ENCODE measurements around the gene CKLF. TPM values are rescaled to one million over a fixed set of nuclear protein-coding genes. Genes with fewer than 3 reads are reported as not detected.
"Not testable (repeated sequence)": the region's sequence is repeated elsewhere in the genome, so short reads cannot be mapped to it uniquely, and the experiment has no call there.

The CKLF gene
- polyA plus RNA-seq, 3 donors from 2014 or later, result 226 to 318 (median 229) TPM

- peak overlapping the region in 1 of 5 donors; percentile 20 for H3K4me3 Mint-ChIP-seq
- peak overlapping the region in 4 of 6 donors; percentile 2 to 63 (median 8) for H3K27ac Mint-ChIP-seq
- H3K4me1 Mint-ChIP-seq, result peaks cover 39 to 43% of the 10 kb centered on the region in 2 donors
- H3K36me3 Mint-ChIP-seq, result peaks cover 0 to 11% (median 10%) of the 10 kb centered on the region in 3 donors
- H3K9me3 Mint-ChIP-seq, result no peaks in the 10 kb centered on the region
- H3K27me3 Mint-ChIP-seq (ENCODE audit: low read depth in 3 of 3), result peaks cover 0 to 9% (median 0%) of the 10 kb centered on the region in 3 donors
- no peak for DNase-seq
Observed at GRCh38 chr16:66513111-66513723, 39.2 kb upstream of the CKLF start.

- H3K27me3 Mint-ChIP-seq (ENCODE audit: low read depth in 3 of 3); H3K4me3 Mint-ChIP-seq: not testable (repeated sequence)
- peak overlapping the region in 2 of 6 donors; percentile 36 to 99 for H3K27ac Mint-ChIP-seq
Observed at GRCh38 chr16:66514391-66514790, 38.0 kb upstream of the CKLF start.

GRCh38 chr16:66514980-66515595, 37.3 kb upstream of the CKLF start:
- not testable (repeated sequence) for H3K27me3 Mint-ChIP-seq (ENCODE audit: low read depth in 3 of 3); DNase-seq; H3K9me3 Mint-ChIP-seq
- peak overlapping the region in 2 of 5 donors; percentile 25 to 80 for H3K4me3 Mint-ChIP-seq
- peaks cover 0 to 11% (median 10%) of the 10 kb centered on the region in 3 donors for H3K36me3 Mint-ChIP-seq
- H3K27ac Mint-ChIP-seq, result peak overlapping the region; percentile 99 to 100 (median 100)
- H3K4me1 Mint-ChIP-seq, result peaks cover 54 to 58% of the 10 kb centered on the region in 2 donors

More at GRCh38 chr16:66514391-66514790, 38.0 kb upstream of the CKLF start:
- H3K4me1 Mint-ChIP-seq, result peaks cover 47 to 51% of the 10 kb centered on the region in 2 donors
- H3K36me3 Mint-ChIP-seq, result peaks cover 0 to 11% (median 10%) of the 10 kb centered on the region in 3 donors
- DNase-seq, H3K9me3 Mint-ChIP-seq: not testable (repeated sequence)

DNA sequence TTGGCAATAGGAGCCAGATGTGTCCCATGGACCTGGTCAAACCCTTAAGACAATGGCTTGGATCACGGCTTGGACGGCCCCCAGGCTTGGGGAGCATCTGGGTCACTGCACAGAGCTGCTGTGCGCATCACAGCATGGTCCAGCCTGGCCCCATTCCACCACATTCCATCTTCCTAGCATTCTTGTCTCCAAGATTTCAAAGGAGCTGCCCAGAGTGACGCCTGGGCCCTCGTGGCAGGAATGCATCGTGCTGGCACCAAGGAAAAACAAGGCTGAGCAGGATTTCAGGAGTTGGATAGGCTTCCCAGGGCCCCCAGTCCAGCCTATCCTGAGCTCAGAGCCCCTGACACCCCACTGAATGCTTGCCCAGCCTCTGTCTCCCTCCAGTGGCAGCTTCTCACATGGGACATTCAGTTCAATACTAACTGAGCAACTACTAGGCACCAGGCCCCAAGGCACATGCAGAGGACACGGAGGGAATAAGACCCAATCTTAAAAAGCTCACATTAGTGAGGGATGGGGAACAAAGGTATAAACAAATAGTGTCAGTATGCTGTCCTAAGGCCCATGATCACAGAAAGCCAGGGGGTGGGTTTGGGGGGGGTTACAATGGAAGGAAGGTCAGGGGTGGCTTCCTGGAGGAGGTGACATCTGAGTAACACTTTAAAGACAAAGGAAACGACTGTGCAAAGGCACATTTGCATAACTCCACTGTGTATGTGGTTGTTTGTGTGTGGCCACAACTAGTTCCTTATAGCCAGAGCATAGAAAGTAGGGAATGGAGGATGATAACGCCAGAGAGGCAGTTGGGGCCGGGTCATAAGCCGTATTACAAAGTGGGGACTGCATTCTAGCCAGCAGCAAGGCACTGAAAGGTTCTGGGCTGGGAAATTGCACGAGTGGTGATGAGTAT, 36.5 kb upstream of the CKLF start:
- Mint-ChIP-seq H3K4me1 (peaks cover 61 to 65% of the 10 kb centered on the region in 2 donors), H3K27ac (peak overlapping the region; percentile 99 to 100 (median 100)), H3K9me3 (no peaks in the 10 kb centered on the region), H3K4me3 (peak overlapping the region; percentile 80 to 92 (median 86)), H3K27me3 (ENCODE audit: low read depth in 3 of 3) (peaks cover 0 to 6% (median under 1%) of the 10 kb centered on the region in 3 donors), H3K36me3 (peaks cover 0 to 11% (median 10%) of the 10 kb centered on the region in 3 donors)
- DNase-seq, result peak in 1 of 3 donors; percentile 24

GRCh38 chr16:66516509-66516807, 35.9 kb upstream of the CKLF start:
- Mint-ChIP-seq H3K4me1 (peaks cover 67 to 71% of the 10 kb centered on the region in 2 donors), H3K27ac (peak overlapping the region; percentile 99 to 100 (median 100)), H3K27me3 (ENCODE audit: low read depth in 3 of 3) (peaks cover 0 to 6% (median 2%) of the 10 kb centered on the region in 3 donors), H3K36me3 (peaks cover 0 to 11% (median 10%) of the 10 kb centered on the region in 3 donors), H3K9me3 (no peaks in the 10 kb centered on the region), H3K4me3 (peak overlapping the region; percentile 80 to 92 (median 86))
- no peak for DNase-seq

DNA sequence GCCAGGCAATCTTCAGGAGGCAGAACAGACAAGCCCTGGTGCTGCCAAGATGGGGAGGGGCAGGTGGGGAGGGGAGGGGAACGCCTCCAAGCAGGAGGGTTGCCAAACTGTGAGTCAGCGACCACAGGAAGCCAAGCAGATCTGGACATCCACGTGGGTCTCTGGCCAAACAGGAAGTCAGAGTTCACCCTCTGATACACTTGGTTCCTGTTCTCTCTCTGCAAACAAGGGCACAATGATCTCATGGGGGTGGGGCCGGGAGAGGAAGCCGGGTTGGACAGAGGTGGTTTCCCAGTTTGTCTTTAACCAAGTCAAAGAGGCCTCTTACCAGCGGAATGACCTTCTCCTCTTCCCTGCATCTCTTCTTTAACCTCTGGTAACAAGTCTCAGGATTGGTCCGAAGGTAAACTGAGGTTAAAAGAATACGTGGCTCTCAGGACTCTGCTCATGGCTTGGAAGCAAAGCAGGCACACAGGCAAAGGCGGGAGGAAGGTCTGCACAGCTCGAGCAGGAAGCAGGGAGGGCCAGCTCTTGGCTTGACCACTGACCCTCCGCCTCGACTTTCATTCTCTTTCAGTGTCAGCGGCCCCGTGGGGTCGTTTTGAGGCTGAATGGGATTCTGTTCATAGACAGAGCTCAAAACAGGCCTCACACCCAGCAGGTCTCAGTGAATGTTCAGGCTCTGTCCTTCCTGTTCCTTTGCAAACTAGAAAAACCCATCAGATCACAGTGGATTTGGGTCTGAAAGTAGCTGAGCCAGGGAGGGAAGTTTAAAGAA, 35.4 kb upstream of the CKLF start:
- H3K27ac Mint-ChIP-seq, result peak overlapping the region; percentile 99 to 100 (median 100)
- peaks cover 0 to 7% (median 6%) of the 10 kb centered on the region in 3 donors for H3K36me3 Mint-ChIP-seq
- peaks cover 68 to 73% of the 10 kb centered on the region in 2 donors for H3K4me1 Mint-ChIP-seq
- DNase-seq, result peak; percentile 79 to 82 (median 81)
- H3K4me3 Mint-ChIP-seq, result peak overlapping the region; percentile 80 to 92 (median 86)
- H3K9me3 Mint-ChIP-seq, result no peaks in the 10 kb centered on the region
- peaks cover 2 to 8% (median 2%) of the 10 kb centered on the region in 3 donors for H3K27me3 Mint-ChIP-seq (ENCODE audit: low read depth in 3 of 3)

GRCh38 chr16:66517586-66518263, 34.7 kb upstream of the CKLF start:
- H3K9me3 Mint-ChIP-seq, result no peaks in the 10 kb centered on the region
- peaks cover 76 to 77% of the 10 kb centered on the region in 2 donors for H3K4me1 Mint-ChIP-seq
- peak overlapping the region; percentile 80 to 92 (median 86) for H3K4me3 Mint-ChIP-seq
- H3K27ac Mint-ChIP-seq, result peak overlapping the region; percentile 99 to 100 (median 100)
- peaks cover 0 to 4% (median 4%) of the 10 kb centered on the region in 3 donors for H3K36me3 Mint-ChIP-seq
- peaks cover 6 to 15% (median 6%) of the 10 kb centered on the region in 3 donors for H3K27me3 Mint-ChIP-seq (ENCODE audit: low read depth in 3 of 3)
- no peak for DNase-seq

DNA sequence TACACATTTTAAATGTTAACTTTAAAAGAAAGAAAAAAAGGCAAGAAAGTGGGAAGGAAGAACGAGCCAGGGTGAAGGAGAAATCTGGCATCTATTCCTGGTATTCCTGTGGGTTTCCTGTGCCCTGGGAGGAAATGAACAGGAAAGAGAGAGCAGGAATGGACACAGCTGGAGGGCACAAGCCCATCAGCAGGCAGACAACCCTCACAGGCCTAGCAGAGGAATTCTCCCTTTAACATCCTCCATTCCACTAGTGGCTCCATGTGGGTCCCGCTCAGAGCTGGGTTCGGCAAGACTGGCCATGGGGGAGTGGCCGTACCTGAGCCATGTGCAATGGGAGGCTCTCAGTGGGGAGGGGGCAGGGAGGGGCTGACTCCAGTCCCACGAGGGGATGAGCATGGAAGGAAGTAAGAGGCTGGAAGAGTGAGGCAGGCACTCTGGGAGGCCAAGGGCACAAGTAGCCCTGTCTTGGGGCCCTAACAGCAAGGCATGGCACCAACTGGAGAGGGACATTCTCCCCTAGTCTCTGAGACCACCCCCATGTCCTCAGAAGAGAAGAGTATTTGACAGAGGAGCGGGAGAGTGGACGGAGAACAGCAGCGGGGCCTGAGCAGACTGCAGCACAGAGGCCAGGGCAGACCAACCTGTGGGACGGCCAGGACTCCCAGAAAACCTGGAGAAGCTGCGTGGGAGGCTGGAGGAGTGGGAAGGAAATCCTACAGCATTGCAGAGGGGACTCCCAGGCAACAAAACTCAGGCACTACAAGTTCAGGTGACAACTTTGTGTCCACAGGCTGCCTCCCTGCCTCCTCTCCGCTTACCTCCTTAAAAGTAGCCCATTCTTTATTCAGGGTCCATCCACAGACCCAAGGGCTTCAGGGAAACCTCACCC, 32.6 kb upstream of the CKLF start:
- H3K4me1 Mint-ChIP-seq, result peaks cover 95 to 96% of the 10 kb centered on the region in 2 donors
- H3K4me3 Mint-ChIP-seq, result peak overlapping the region; percentile 52 to 72 (median 67)
- H3K36me3 Mint-ChIP-seq, result peaks cover 0 to 4% (median 0%) of the 10 kb centered on the region in 3 donors
- H3K27ac Mint-ChIP-seq, result peak overlapping the region; percentile 89 to 97 (median 93)
- H3K27me3 Mint-ChIP-seq (ENCODE audit: low read depth in 3 of 3), result peaks cover 6 to 17% (median 8%) of the 10 kb centered on the region in 3 donors
- H3K9me3 Mint-ChIP-seq, result no peaks in the 10 kb centered on the region
- no peak for DNase-seq

DNA sequence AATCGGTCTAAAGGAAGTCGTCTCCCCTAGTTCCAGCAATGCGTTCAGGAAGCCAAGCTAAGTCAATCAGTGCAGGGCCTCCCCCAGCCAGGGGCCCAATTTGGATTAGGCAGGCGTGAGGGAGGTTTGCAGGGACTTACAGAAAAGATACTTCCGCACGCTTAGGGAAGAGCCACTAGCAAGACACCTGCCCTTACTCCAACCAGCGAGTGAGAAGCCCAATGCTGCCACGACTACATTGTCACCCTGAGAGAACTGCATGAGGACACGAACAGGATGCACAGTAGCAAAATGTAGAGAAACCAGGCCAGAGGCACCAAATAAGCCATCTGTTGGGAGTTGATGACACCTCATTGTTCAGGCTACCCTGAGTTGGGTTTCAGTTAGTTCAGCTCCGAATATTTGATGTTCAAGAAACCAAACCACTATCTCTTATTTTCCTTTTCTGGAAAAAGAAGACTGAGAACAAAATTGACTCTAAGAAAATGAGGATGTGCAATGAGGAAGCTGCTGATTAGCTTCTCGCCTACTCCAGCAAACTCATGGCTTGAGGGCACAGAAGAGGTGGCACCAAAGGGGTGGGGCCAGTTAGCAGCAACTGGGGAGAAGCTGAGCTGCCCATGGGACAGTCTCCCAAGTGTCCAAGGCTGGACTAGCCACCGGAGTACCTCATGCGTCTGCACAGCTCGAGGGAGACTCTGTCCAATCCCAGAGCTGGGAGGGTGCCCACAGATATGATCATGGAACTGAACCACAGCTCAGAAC, 31.8 kb upstream of the CKLF start:
- peak overlapping the region; percentile 89 to 97 (median 93) for H3K27ac Mint-ChIP-seq
- peaks cover 0 to 4% (median 0%) of the 10 kb centered on the region in 3 donors for H3K36me3 Mint-ChIP-seq
- peak overlapping the region; percentile 52 to 72 (median 67) for H3K4me3 Mint-ChIP-seq
- H3K4me1 Mint-ChIP-seq, result peaks cover 96% of the 10 kb centered on the region in 2 donors
- no peaks in the 10 kb centered on the region for H3K9me3 Mint-ChIP-seq
- no peak for DNase-seq
- peaks cover 6 to 17% (median 8%) of the 10 kb centered on the region in 3 donors for H3K27me3 Mint-ChIP-seq (ENCODE audit: low read depth in 3 of 3)

DNA sequence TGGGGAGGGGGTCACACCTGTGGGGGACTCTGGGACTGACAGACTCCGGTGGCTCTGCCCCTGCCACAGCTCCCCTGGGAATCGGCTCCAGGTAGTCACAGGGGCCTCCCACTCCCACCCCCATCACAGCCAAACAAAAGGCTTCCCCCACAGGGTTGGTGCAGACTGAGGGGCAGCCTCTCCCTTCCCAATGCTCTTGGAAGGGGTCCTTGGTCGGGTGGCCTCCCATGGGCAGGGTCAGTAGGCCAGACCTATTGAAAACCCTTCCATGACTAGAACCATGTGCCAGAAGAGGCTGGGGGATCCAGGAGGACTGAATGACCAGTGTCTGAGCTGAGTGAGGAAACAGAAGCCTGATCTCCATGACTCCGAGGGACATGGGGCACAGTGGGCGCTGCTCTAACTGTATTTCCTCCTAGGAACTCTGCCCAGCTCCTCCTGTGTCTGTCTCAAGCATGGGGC, 31.1 kb upstream of the CKLF start:
- peaks cover 6 to 17% (median 8%) of the 10 kb centered on the region in 3 donors for H3K27me3 Mint-ChIP-seq (ENCODE audit: low read depth in 3 of 3)
- H3K36me3 Mint-ChIP-seq, result peaks cover 0 to 4% (median 0%) of the 10 kb centered on the region in 3 donors
- H3K4me3 Mint-ChIP-seq, result peak overlapping the region; percentile 67 to 84 (median 80)
- DNase-seq, result no peak
- H3K27ac Mint-ChIP-seq, result peak overlapping the region; percentile 89 to 97 (median 93)
- H3K4me1 Mint-ChIP-seq, result peaks cover 94 to 96% of the 10 kb centered on the region in 2 donors
- no peaks in the 10 kb centered on the region for H3K9me3 Mint-ChIP-seq

Data from immature natural killer cell (primary cell).